Mammary epithelial cell (primary cell): ENCODE results near the gene SMARCD2.
"Not testable (repeated sequence)": the region's sequence is repeated elsewhere in the genome, so short reads cannot be mapped to it uniquely, and the experiment has no call there.

Experiments
- CTCF ChIP-seq, 2 donors: IDR thresholded peaks in 1 of 2; conservative IDR thresholded peaks in 1 of 2; 2 replicates each; pipeline ENCODE4 v1.5.1; 2011 to 2012; ENCODE audit warnings: inconsistent platforms in 2 of 2, low read length in 2 of 2, mild to moderate bottlenecking in 2 of 2, control low read depth in 1 of 2, low read depth in 1 of 2; ENCODE audit not compliant: insufficient read depth in 1 of 2; ENCODE audit errors: extremely low read depth in 1 of 2
- EZH2 ChIP-seq: IDR thresholded peaks from 2 replicates; pipeline ENCODE4 v1.6.1; 2012; ENCODE audit warnings: low read length, inconsistent platforms, borderline replicate concordance

GRCh38 chr17:63874693-63875092, 32.2 kb upstream of the SMARCD2 start:
- TF ChIP-seq CTCF (conservative IDR thresholded peaks at IDR 0.05 in 1 of 2, IDR thresholded peaks at IDR 0.05 in 1 of 2; ENCODE audit: extremely low read depth in 1 of 2, insufficient read depth in 1 of 2, low read depth in 1 of 2, low read length in 2 of 2); EZH2: not testable (repeated sequence)
